GM21381 (cell line): ENCODE data around the gene TFE3.

Source experiments
- ATAC-seq: cut with Tn5 transposase; IDR thresholded peaks from one replicate; pipeline ENCODE4 v1.9.1; 2021; ENCODE audit warnings: mild to moderate bottlenecking, moderate library complexity; ENCODE audit not compliant: unreplicated experiment

The TFE3 gene

GRCh38 chrX:49061490-49061889 lies 18.3 kb upstream of the TFE3 start:
- ATAC-seq = no peak

- ATAC-seq = no peak
Observed at GRCh38 chrX:49060914-49061313, 17.8 kb upstream of the TFE3 start.

GRCh38 chrX:49059681-49060085 lies 16.5 kb upstream of the TFE3 start:
- ATAC-seq = no peak

- no peak for ATAC-seq
Observed at GRCh38 chrX:49059201-49059600, 16.0 kb upstream of the TFE3 start.

- ATAC-seq = no peak
Observed at GRCh38 chrX:49058794-49059193, 15.6 kb upstream of the TFE3 start, which contains the start of gene CCDC120. CCDC120 (plus strand) TSS chrX:49058999; CDS start chrX:49062042, 3,043 bp downstream.

GRCh38 chrX:49054073-49054762 lies 11.1 kb upstream of the TFE3 start:
- no peak for ATAC-seq

GRCh38 chrX:49053223-49054072 lies 10.3 kb upstream of the TFE3 start:
- ATAC-seq = no peak

- ATAC-seq = no peak
Observed at GRCh38 chrX:49043987-49044281, 777 bp upstream of the TFE3 start.

GRCh38 chrX:49042581-49043219 lies 457 bp downstream of the TFE3 start:
- peak; percentile 3 for ATAC-seq

GRCh38 chrX:49041744-49042580 lies 1.2 kb downstream of the TFE3 start:
- no peak for ATAC-seq

- no peak for ATAC-seq
Observed at GRCh38 chrX:49040376-49040955, 2.7 kb downstream of the TFE3 start.

- no peak for ATAC-seq
Observed at GRCh38 chrX:49039598-49040375, 3.4 kb downstream of the TFE3 start.

- ATAC-seq = no peak
Observed at GRCh38 chrX:49037883-49038475, 5.2 kb downstream of the TFE3 start.

GRCh38 chrX:49030283-49030682 lies 12.9 kb downstream of the TFE3 start:
- ATAC-seq = no peak

GRCh38 chrX:49029876-49030275 lies 13.3 kb downstream of the TFE3 start:
- ATAC-seq = no peak

- ATAC-seq = no peak
Observed at GRCh38 chrX:49019599-49020249, 23.4 kb downstream of the TFE3 start.

GRCh38 chrX:49019050-49019449 lies 24.1 kb downstream of the TFE3 start:
- ATAC-seq = no peak

- no peak for ATAC-seq
Observed at GRCh38 chrX:49003696-49004095, 39.5 kb downstream of the TFE3 start.
